ENCODE data around the gene COMT. TPM values are rescaled to one million over a fixed set of nuclear protein-coding genes. Genes with fewer than 3 reads are reported as not detected.

The COMT gene
- total and polyA plus RNA-seq, 9 of the 15 experiments (the other 6 are each of a cell fraction or from before 2014, with no cell fraction given), result 12.5 to 351 (median 155) TPM

- TF ChIP-seq ELK1 (CRISPR knock-in tag; IDR thresholded peaks at IDR 0.05) (no peak), ZBTB26 (CRISPR knock-in tag; IDR thresholded peaks at IDR 0.05) (0 out of 2 replicates have a peak, but pooled peaks have one; percentile 5), CREB1 (IDR thresholded peaks at IDR 0.05) (no peak), CREB1 (CRISPR knock-in tag; IDR thresholded peaks at IDR 0.05) (no peak), ZNF586 (CRISPR knock-in tag; conservative IDR thresholded peaks at IDR 0.05) (peak; percentile 6; the same call in 1 of the 2 replicates), CHD4 (IDR thresholded peaks at IDR 0.05; ENCODE audit: insufficient read depth, insufficient replicate concordance, low read depth, low read length, poor library complexity, severe bottlenecking) (peak; percentile 56), DDX20 (tag; IDR thresholded peaks at IDR 0.05; ENCODE audit: low read depth) (no peak), ZFP1 (CRISPR knock-in tag; IDR thresholded peaks at IDR 0.05) (0 out of 2 replicates have a peak, but pooled peaks have one; percentile 28), SMAD4 (CRISPR knock-in tag; conservative IDR thresholded peaks at IDR 0.05) (peak; percentile 66; the same call in 1 of the 2 replicates), ZNF668 (CRISPR knock-in tag; IDR thresholded peaks at IDR 0.05) (peak; percentile 75; the same call in 1 of the 2 replicates), RNF219 (CRISPR knock-in tag; IDR thresholded peaks at IDR 0.05) (0 out of 2 replicates have a peak, but pooled peaks have one; percentile 18)
- TF ChIP-seq, protein P1, sequence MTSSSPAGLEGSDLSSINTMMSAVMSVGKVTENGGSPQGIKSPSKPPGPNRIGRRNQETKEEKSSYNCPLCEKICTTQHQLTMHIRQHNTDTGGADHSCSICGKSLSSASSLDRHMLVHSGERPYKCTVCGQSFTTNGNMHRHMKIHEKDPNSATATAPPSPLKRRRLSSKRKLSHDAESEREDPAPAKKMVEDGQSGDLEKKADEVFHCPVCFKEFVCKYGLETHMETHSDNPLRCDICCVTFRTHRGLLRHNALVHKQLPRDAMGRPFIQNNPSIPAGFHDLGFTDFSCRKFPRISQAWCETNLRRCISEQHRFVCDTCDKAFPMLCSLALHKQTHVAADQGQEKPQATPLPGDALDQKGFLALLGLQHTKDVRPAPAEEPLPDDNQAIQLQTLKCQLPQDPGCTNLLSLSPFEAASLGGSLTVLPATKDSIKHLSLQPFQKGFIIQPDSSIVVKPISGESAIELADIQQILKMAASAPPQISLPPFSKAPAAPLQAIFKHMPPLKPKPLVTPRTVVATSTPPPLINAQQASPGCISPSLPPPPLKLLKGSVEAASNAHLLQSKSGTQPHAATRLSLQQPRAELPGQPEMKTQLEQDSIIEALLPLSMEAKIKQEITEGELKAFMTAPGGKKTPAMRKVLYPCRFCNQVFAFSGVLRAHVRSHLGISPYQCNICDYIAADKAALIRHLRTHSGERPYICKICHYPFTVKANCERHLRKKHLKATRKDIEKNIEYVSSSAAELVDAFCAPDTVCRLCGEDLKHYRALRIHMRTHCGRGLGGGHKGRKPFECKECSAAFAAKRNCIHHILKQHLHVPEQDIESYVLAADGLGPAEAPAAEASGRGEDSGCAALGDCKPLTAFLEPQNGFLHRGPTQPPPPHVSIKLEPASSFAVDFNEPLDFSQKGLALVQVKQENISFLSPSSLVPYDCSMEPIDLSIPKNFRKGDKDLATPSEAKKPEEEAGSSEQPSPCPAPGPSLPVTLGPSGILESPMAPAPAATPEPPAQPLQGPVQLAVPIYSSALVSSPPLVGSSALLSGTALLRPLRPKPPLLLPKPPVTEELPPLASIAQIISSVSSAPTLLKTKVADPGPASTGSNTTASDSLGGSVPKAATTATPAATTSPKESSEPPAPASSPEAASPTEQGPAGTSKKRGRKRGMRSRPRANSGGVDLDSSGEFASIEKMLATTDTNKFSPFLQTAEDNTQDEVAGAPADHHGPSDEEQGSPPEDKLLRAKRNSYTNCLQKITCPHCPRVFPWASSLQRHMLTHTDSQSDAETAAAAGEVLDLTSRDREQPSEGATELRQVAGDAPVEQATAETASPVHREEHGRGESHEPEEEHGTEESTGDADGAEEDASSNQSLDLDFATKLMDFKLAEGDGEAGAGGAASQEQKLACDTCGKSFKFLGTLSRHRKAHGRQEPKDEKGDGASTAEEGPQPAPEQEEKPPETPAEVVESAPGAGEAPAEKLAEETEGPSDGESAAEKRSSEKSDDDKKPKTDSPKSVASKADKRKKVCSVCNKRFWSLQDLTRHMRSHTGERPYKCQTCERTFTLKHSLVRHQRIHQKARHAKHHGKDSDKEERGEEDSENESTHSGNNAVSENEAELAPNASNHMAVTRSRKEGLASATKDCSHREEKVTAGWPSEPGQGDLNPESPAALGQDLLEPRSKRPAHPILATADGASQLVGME (CRISPR knock-in tag; IDR thresholded peaks at IDR 0.05), result peak; percentile 62; the same call in 1 of the 2 replicates
- TF ChIP-seq, protein P2, sequence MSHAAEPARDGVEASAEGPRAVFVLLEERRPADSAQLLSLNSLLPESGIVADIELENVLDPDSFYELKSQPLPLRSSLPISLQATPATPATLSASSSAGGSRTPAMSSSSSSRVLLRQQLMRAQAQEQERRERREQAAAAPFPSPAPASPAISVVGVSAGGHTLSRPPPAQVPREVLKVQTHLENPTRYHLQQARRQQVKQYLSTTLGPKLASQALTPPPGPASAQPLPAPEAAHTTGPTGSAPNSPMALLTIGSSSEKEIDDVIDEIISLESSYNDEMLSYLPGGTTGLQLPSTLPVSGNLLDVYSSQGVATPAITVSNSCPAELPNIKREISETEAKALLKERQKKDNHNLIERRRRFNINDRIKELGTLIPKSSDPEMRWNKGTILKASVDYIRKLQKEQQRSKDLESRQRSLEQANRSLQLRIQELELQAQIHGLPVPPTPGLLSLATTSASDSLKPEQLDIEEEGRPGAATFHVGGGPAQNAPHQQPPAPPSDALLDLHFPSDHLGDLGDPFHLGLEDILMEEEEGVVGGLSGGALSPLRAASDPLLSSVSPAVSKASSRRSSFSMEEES (CRISPR knock-in tag; IDR thresholded peaks at IDR 0.05), result peak; percentile 79
Measured at GRCh38 chr22:20011123-20011992, 69.8 kb downstream of the COMT start (continued).
